GM12878 (cell line): ENCODE results near the gene COQ10B. TPM values are rescaled to one million over a fixed set of nuclear protein-coding genes. Genes with fewer than 3 reads are reported as not detected.

ENCODE experiments used
- ATAC-seq: fragments of 200-7000 bp; cut with Tn5 transposase; 3 replicates; pipeline ENCODE4 v1.9.1; 2020; ENCODE audit warnings: mild to moderate bottlenecking, moderate library complexity
- BruUV-seq: library from RNA; stranded (reverse); fragments of 400-500 nt; replicated peaks from 2 replicates; lab custom pipeline; 2021; lab: Mats Ljungman, UMichigan
- CTCF ChIA-PET: fragments of 300-600 bp; sonication (Branson Sonifier 250); formaldehyde crosslinking; extraction: SDS; loops from one replicate; lab custom pipeline; 2021; ENCODE audit warnings: inconsistent platforms; lab: Yijun Ruan, JAX
- POLR2A ChIA-PET: fragments of 350-600 bp; formaldehyde crosslinking; extraction: SDS; loops from one replicate; lab custom pipeline; 2021; ENCODE audit warnings: inconsistent platforms; lab: Charles Lee
- RAD21 ChIA-PET: fragments of 300-600 bp; sonication (Branson Sonifier 250); formaldehyde crosslinking; loops from one replicate; lab custom pipeline; 2023; ENCODE audit warnings: antibody characterized with exemption; ENCODE audit not compliant: unreplicated experiment; lab: Charles Lee
- SMC1A ChIA-PET: fragments of 300-600 bp; sonication (Branson Sonifier 250); formaldehyde crosslinking; loops from one replicate; lab custom pipeline; 2023; ENCODE audit not compliant: unreplicated experiment, uncharacterized antibody; lab: Charles Lee
- DNase-seq: peaks from one replicate; pipeline ENCODE4 v3.0.0-alpha.2; 2011; ENCODE audit warnings: low read depth, low spot score
- FAIRE-seq: peaks from 3 replicates; lab custom pipeline; 2011; peaks lifted over from hg19 to GRCh38; lab: Jason Lieb, UNC
- H2AFZ ChIP-seq: 2 replicates; pipeline ENCODE4 v1.6.0; 2011; ENCODE audit warnings: low read depth, low read length, control low read depth; ENCODE audit not compliant: control insufficient read depth
- H3K27ac ChIP-seq: 2 replicates; pipeline ENCODE4 v1.5.1; 2011; ENCODE audit warnings: control low read depth; ENCODE audit not compliant: control insufficient read depth, insufficient read depth
- H3K27me3 ChIP-seq, 2 experiments: replicated peaks in 1 of 2; 2 replicates each; pipeline versions ENCODE4 v1.6.0 to v1.6.1; 2011; ENCODE audit warnings: low read length in 1 of 2; ENCODE audit not compliant: control insufficient read depth in 2 of 2, insufficient read depth in 2 of 2
- H3K36me3 ChIP-seq, 2 experiments: 2 replicates each; pipeline ENCODE4 v1.5.1; 2011; ENCODE audit warnings: low read length in 1 of 2; ENCODE audit not compliant: control insufficient read depth in 2 of 2, insufficient read depth in 2 of 2
- H3K4me1 ChIP-seq: 2 replicates; pipeline ENCODE4 v1.6.1; 2011; ENCODE audit warnings: mild to moderate bottlenecking, low read length, moderate library complexity, mixed read lengths; ENCODE audit not compliant: control insufficient read depth, insufficient read depth
- H3K4me2 ChIP-seq: 2 replicates; pipeline ENCODE4 v1.6.0; 2011; ENCODE audit warnings: control low read depth; ENCODE audit not compliant: control insufficient read depth, insufficient read depth
- H3K4me3 ChIP-seq: fragments of 200-600 bp; sonication (generic); 2 replicates; pipeline ENCODE4 v1.5.1; 2016
- H3K79me2 ChIP-seq: 2 replicates; pipeline ENCODE4 v1.6.0; 2011; ENCODE audit warnings: low read length; ENCODE audit not compliant: control insufficient read depth, insufficient read depth
- H3K9ac ChIP-seq: 2 replicates; pipeline ENCODE4 v1.8.0; 2011; ENCODE audit warnings: low read length, control low read depth, mixed read lengths; ENCODE audit not compliant: control insufficient read depth, insufficient read depth
- H3K9me3 ChIP-seq: replicated peaks from 3 replicates; pipeline ENCODE4 v1.5.1; 2011; ENCODE audit warnings: mild to moderate bottlenecking, low read length; ENCODE audit not compliant: control insufficient read depth, insufficient read depth
- H4K20me1 ChIP-seq: 2 replicates; pipeline ENCODE4 v1.6.0; 2011; ENCODE audit not compliant: control insufficient read depth, insufficient read depth
- ATF7 ChIP-seq: fragments of 450-650 bp; IDR thresholded peaks from 2 replicates; pipeline ENCODE4 v1.6.1; 2016; ENCODE audit warnings: low read depth, mild to moderate bottlenecking
- BACH1 ChIP-seq: fragments of 450-650 bp; IDR thresholded peaks from 2 replicates; pipeline ENCODE4 v1.6.1; 2017; ENCODE audit warnings: mild to moderate bottlenecking, borderline replicate concordance
- BHLHE40 ChIP-seq, 2 experiments: fragments of 450-650 bp in 1 of 2; IDR thresholded peaks; 2 replicates each; pipeline ENCODE4 v1.6.1; 2011 to 2017; ENCODE audit warnings: low read depth in 2 of 2, borderline replicate concordance in 1 of 2, improper control_type of control experiment in 1 of 2, low read length in 1 of 2, mild to moderate bottlenecking in 1 of 2
- CREB1 ChIP-seq: IDR thresholded peaks from 2 replicates; pipeline ENCODE4 v1.6.1; 2012; ENCODE audit warnings: low read depth, mild to moderate bottlenecking, inconsistent platforms
- CREM ChIP-seq: IDR thresholded peaks from 2 replicates; pipeline ENCODE4 v1.6.1; 2014; ENCODE audit warnings: antibody characterized with exemption, low read depth
- EGR1 ChIP-seq, 2 experiments: IDR thresholded peaks; 1 replicate in 1 of 2; 2 replicates in 1 of 2; pipeline ENCODE4 v1.6.1; 2011 to 2012; ENCODE audit warnings: low read depth in 2 of 2, low read length in 2 of 2, borderline replicate concordance in 1 of 2, mild to moderate bottlenecking in 1 of 2, moderate library complexity in 1 of 2
- LARP7 ChIP-seq: fragments of 450-650 bp; IDR thresholded peaks from 2 replicates; pipeline ENCODE4 v1.6.1; 2017; ENCODE audit warnings: mild to moderate bottlenecking
- MEF2B ChIP-seq: fragments of 450-650 bp; IDR thresholded peaks from 2 replicates; pipeline ENCODE4 v1.6.1; 2018; ENCODE audit warnings: mild to moderate bottlenecking, moderate library complexity; ENCODE audit not compliant: partially characterized antibody, poor library complexity, severe bottlenecking
- MXI1 ChIP-seq: fragments of 150-350 bp; IDR thresholded peaks from 2 replicates; pipeline ENCODE4 v1.6.1; 2011; ENCODE audit warnings: low read depth, mild to moderate bottlenecking, inconsistent platforms, low read length, improper control_type of control experiment
- NFXL1 ChIP-seq: fragments of 450-650 bp; IDR thresholded peaks from 2 replicates; pipeline ENCODE4 v1.6.1; 2017; ENCODE audit warnings: antibody characterized with exemption, mild to moderate bottlenecking, borderline replicate concordance
- NR2F1 ChIP-seq: fragments of 450-650 bp; conservative IDR thresholded peaks from 2 replicates; pipeline ENCODE4 v1.6.1; 2017; ENCODE audit warnings: mild to moderate bottlenecking
- POLR2A ChIP-seq: IDR thresholded peaks from 2 replicates; pipeline ENCODE4 v1.6.1; 2011; ENCODE audit warnings: low read depth, mild to moderate bottlenecking, low read length
- POLR2AphosphoS5 ChIP-seq: IDR thresholded peaks from 2 replicates; pipeline ENCODE4 v1.6.1; 2011; ENCODE audit warnings: mild to moderate bottlenecking, low read length, inconsistent platforms
- SIN3A ChIP-seq: IDR thresholded peaks from 2 replicates; pipeline ENCODE4 v1.6.1; 2012; ENCODE audit warnings: low read depth, low read length, improper control_type of control experiment
- SMARCA5 ChIP-seq: fragments of 450-650 bp; IDR thresholded peaks from 2 replicates; pipeline ENCODE4 v1.6.1; 2017; ENCODE audit warnings: mild to moderate bottlenecking
- SREBF1 ChIP-seq: IDR thresholded peaks from 2 replicates; pipeline ENCODE4 v1.6.1; 2012; ENCODE audit warnings: mild to moderate bottlenecking, low read length
- STAT1 ChIP-seq: fragments of 450-650 bp; conservative IDR thresholded peaks from 2 replicates; pipeline ENCODE4 v1.6.1; 2014; ENCODE audit warnings: antibody characterized with exemption, mild to moderate bottlenecking
- WGBS: methylation state at CpG from one replicate; pipeline ENCODE4 v1.1.6; 2016; ENCODE audit warnings: low lambda C conversion rate; ENCODE audit not compliant: insufficient replicate concordance, insufficient coverage; ENCODE audit errors: missing lambda C conversion rate; 5-methylcytosine and 5-hydroxymethylcytosine counted together
- in situ Hi-C: fragments of 300-500 bp; cut with MboI; formaldehyde crosslinking; loops from 9 replicates; pipeline ENCODE4 v1.14.3; 2018; ENCODE audit warnings: mixed read lengths
- intact Hi-C: fragments of 100-400 bp; cut with micrococcal nuclease; formaldehyde crosslinking; loops from one replicate; pipeline ENCODE4 v1.14.2; 2022; ENCODE audit not compliant: unreplicated experiment
- polyA plus RNA-seq, 11 experiments: library from polyadenylated mRNA; depleted of rRNA in 4 of 11; unstranded in 6 of 11; stranded (reverse) in 5 of 11; fragments of >200 nt; fragmentation: Nextera tagmentation in 4 of 11; fragmentation: Illumina TruSeq in 1 of 11; extraction: Ambion mirVana in 4 of 11; extraction: Trizol in 1 of 11; gene quantifications; 1 replicate in 1 of 11; 2 replicates in 10 of 11; pipeline versions ENCODE4 v1.2.1 to v1.2.3, GENCODE V29; 2011 to 2016; ENCODE audit warnings: inconsistent platforms in 2 of 11, missing spikeins in 2 of 11, low read depth in 1 of 11
- total RNA-seq, 4 experiments: library from RNA; depleted of rRNA in 3 of 4; stranded (reverse); fragments of >200 nt in 3 of 4; fragmentation: Illumina TruSeq in 1 of 4; extraction: Trizol in 1 of 4; gene quantifications; 2 replicates each; pipeline versions ENCODE4 v1.2.1 to v1.2.3, GENCODE V29; 2013 to 2021
- TF ChIP-seq, protein P1 (sequence below): IDR thresholded peaks from 2 replicates; pipeline ENCODE4 v1.6.1; 2011; ENCODE audit warnings: borderline replicate concordance, low read depth, mild to moderate bottlenecking, moderate library complexity, mixed read lengths, low read length; ENCODE audit not compliant: insufficient read depth; ENCODE audit errors: extremely low read length
- TF ChIP-seq, protein P2 (sequence below): IDR thresholded peaks from 2 replicates; pipeline ENCODE4 v1.6.1; 2011; ENCODE audit warnings: low read depth, mild to moderate bottlenecking, low read length, moderate library complexity, borderline replicate concordance; ENCODE audit errors: extremely low read depth
- TF ChIP-seq, protein P3 (sequence below): fragments of 450-650 bp; conservative IDR thresholded peaks from 2 replicates; pipeline ENCODE4 v1.6.1; 2017; ENCODE audit warnings: mild to moderate bottlenecking, moderate library complexity

COQ10B gene
- total and polyA plus RNA-seq, 10 of the 15 experiments (the other 5 are each of a cell fraction or from before 2014, with no cell fraction given), result 3.6 to 23.2 (median 13.2) TPM

DNA sequence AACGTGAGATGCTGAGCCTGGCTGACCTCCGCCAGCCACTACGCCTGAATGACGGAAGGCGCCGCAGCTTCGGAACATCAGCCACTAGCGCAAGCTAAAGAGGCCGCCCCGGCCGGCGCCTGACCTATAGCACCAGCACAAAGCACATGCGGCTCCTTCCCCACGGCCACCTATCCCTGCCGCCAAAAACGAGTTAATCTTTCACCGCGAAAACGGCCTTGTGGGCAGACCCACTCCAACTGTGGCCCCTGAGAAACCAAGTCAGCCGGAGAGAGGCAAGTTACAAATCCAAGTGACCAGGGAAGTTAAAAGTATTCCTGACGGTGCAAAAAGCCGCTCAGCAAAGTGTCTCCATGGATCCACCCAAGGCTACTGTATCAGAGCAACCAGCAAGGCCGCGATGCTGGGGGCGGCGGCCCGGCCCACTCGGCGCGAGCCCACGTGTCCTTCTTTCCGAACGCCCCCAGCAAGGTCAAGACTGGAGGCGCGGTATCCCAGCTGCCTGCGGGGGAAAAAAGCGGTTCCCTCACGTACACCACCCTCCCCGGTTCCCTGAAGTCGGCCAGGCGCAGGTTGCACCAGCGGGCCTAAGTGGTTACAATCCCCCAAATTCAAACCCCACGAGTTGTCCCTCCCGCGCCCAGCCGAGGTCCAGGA lies 45.7 kb downstream of the COQ10B start:
- ChIA-PET POLR2A (interaction anchor here (0.9 to 12.1 kb wide), 8 partner anchors 16 to 206 kb away, joined by 3 to 156 read pairs (median 14); partner anchors contain the start of genes COQ10B, MARS2, MOB4 and SF3B1), RAD21 (interaction anchor here (0.8 to 5.5 kb wide), 8 partner anchors 10 to 207 kb away, joined by 3 to 47 read pairs (median 4); partner anchors contain the start of genes COQ10B, MARS2, MOB4 and SF3B1), SMC1A (interaction anchor here (1.2 to 5.0 kb wide), 6 partner anchors 9 to 206 kb away, joined by 3 to 34 read pairs (median 6); partner anchors contain the start of genes COQ10B, MARS2, MOB4 and SF3B1), CTCF (interaction anchor here (1.3 to 1.6 kb wide), 2 partner anchors 14 to 207 kb away, joined by 5 read pairs; no protein-coding TSS in a partner anchor)
- peak overlapping the region; percentile 70 for H3K9ac ChIP-seq
- no peak for FAIRE-seq
- H3K79me2 ChIP-seq, result peaks cover 95% of the 10 kb centered on the region
- in situ Hi-C loops, result no loop called here
- H3K9me3 ChIP-seq, result no peaks in the 10 kb centered on the region
- intact Hi-C loops, result loop anchor here (1.0 to 5.0 kb wide), 4 partner anchors 46 to 278 kb away; partner anchors contain the start of genes COQ10B and SF3B1
- no peaks in the 10 kb centered on the region for H4K20me1 ChIP-seq
- peak; percentile 51 for ATAC-seq
- no TSS peak for BruUV-seq
- peak overlapping the region; percentile 93 for H3K4me2 ChIP-seq
- H3K4me1 ChIP-seq, result peaks cover 13% of the 10 kb centered on the region
- H3K27ac ChIP-seq, result peak overlapping the region; percentile 85
- peak overlapping the region; percentile 88 for H3K4me3 ChIP-seq
- H3K27me3 ChIP-seq, result no peaks in the 10 kb centered on the region
- under 1% methylated on average over 46 of the region's 46 CpGs for WGBS
- peak in 1 of 2 experiments; percentile 49; a peak in 1 of 3 replicates for TF ChIP-seq EGR1 (IDR thresholded peaks at IDR 0.05; ENCODE audit: borderline replicate concordance in 1 of 2, low read depth in 2 of 2, low read length in 2 of 2)
- TF ChIP-seq, protein P1, sequence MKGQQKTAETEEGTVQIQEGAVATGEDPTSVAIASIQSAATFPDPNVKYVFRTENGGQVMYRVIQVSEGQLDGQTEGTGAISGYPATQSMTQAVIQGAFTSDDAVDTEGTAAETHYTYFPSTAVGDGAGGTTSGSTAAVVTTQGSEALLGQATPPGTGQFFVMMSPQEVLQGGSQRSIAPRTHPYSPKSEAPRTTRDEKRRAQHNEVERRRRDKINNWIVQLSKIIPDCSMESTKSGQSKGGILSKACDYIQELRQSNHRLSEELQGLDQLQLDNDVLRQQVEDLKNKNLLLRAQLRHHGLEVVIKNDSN, result peak; percentile 69
- TF ChIP-seq NR2F1, result 0 out of 2 replicates have a peak, but pooled peaks have one; percentile 8
- TF ChIP-seq SIN3A, result peak; percentile 78
- TF ChIP-seq, protein P2, sequence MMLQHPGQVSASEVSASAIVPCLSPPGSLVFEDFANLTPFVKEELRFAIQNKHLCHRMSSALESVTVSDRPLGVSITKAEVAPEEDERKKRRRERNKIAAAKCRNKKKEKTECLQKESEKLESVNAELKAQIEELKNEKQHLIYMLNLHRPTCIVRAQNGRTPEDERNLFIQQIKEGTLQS, result no peak
- peak; percentile 21 to 22; a peak in 2 of 4 replicates for TF ChIP-seq BHLHE40 (IDR thresholded peaks at IDR 0.05; ENCODE audit: borderline replicate concordance in 1 of 2, low read depth in 2 of 2, low read length in 1 of 2)
- no peak for TF ChIP-seq CREM
- TF ChIP-seq BACH1, result peak; percentile 21; the same call in 1 of the 2 replicates
- TF ChIP-seq SREBF1, result 0 out of 2 replicates have a peak, but pooled peaks have one; percentile 16
- peak; percentile 48 for TF ChIP-seq ATF7
- no peak for TF ChIP-seq LARP7
- peak; percentile 77 for TF ChIP-seq POLR2A
- TF ChIP-seq CREB1, result peak; percentile 30; the same call in 1 of the 2 replicates
- 0 out of 2 replicates have a peak, but pooled peaks have one; percentile 10 for TF ChIP-seq POLR2AphosphoS5
- TF ChIP-seq MEF2B, result peak; percentile 9
- TF ChIP-seq, protein P3, sequence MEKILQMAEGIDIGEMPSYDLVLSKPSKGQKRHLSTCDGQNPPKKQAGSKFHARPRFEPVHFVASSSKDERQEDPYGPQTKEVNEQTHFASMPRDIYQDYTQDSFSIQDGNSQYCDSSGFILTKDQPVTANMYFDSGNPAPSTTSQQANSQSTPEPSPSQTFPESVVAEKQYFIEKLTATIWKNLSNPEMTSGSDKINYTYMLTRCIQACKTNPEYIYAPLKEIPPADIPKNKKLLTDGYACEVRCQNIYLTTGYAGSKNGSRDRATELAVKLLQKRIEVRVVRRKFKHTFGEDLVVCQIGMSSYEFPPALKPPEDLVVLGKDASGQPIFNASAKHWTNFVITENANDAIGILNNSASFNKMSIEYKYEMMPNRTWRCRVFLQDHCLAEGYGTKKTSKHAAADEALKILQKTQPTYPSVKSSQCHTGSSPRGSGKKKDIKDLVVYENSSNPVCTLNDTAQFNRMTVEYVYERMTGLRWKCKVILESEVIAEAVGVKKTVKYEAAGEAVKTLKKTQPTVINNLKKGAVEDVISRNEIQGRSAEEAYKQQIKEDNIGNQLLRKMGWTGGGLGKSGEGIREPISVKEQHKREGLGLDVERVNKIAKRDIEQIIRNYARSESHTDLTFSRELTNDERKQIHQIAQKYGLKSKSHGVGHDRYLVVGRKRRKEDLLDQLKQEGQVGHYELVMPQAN, result peak; percentile 43
- 0 out of 2 replicates have a peak, but pooled peaks have one; percentile 15 for TF ChIP-seq SMARCA5
- no peak for TF ChIP-seq STAT1
- TF ChIP-seq MXI1, result peak; percentile 7; the same call in 1 of the 2 replicates
- no peak for TF ChIP-seq NFXL1
- H3K36me3 ChIP-seq, result peaks cover 2 to 31% of the 10 kb centered on the region in 2 experiments
- H2AFZ ChIP-seq, result peak overlapping the region; percentile 61
- DNase-seq, result no peak
